ENCODE measurements around the gene ERN1. TPM values are rescaled to one million over a fixed set of nuclear protein-coding genes. Genes with fewer than 3 reads are reported as not detected.

ERN1 gene
- total RNA-seq, 1 donor from 2014 or later, result 20.6 TPM

GRCh38 chr17:64040206-64040605 lies 89.7 kb downstream of the ERN1 start:
- no peak overlapping the region for H3K27ac Mint-ChIP-seq
- no peaks in the 10 kb centered on the region for H3K4me1 Mint-ChIP-seq
- no peak for DNase-seq (ENCODE audit: low spot score in 2 of 2, unreplicated experiment in 2 of 2)
- H3K36me3 Mint-ChIP-seq, result peaks cover 12% of the 10 kb centered on the region
- H3K9me3 Mint-ChIP-seq, result no peaks in the 10 kb centered on the region
- H3K27me3 Mint-ChIP-seq (ENCODE audit: low read depth), result no peaks in the 10 kb centered on the region
- no peak for TF ChIP-seq CTCF (IDR thresholded peaks at IDR 0.05; ENCODE audit: unreplicated experiment)
- H3K4me3 Mint-ChIP-seq, result no peak overlapping the region

- DNase-seq (ENCODE audit: low spot score in 2 of 2, unreplicated experiment in 2 of 2), result no peak
- Mint-ChIP-seq H3K36me3 (peaks cover 7% of the 10 kb centered on the region), H3K27me3 (ENCODE audit: low read depth) (no peaks in the 10 kb centered on the region)
Observed at GRCh38 chr17:64039106-64039400, 90.9 kb downstream of the ERN1 start.

GRCh38 chr17:64038331-64039105 lies 91.4 kb downstream of the ERN1 start:
- no peak overlapping the region for H3K27ac Mint-ChIP-seq
- DNase-seq (ENCODE audit: low spot score in 2 of 2, unreplicated experiment in 2 of 2), result no peak
- no peaks in the 10 kb centered on the region for H3K27me3 Mint-ChIP-seq (ENCODE audit: low read depth)
- TF ChIP-seq CTCF (IDR thresholded peaks at IDR 0.05; ENCODE audit: unreplicated experiment), result no peak
- no peak overlapping the region for H3K4me3 Mint-ChIP-seq
- H3K36me3 Mint-ChIP-seq, result peaks cover 7% of the 10 kb centered on the region
- no peaks in the 10 kb centered on the region for H3K4me1 Mint-ChIP-seq
- H3K9me3 Mint-ChIP-seq, result no peaks in the 10 kb centered on the region

More at GRCh38 chr17:64039106-64039400, 90.9 kb downstream of the ERN1 start:
- no peak for TF ChIP-seq CTCF (IDR thresholded peaks at IDR 0.05; ENCODE audit: unreplicated experiment)
- Mint-ChIP-seq H3K4me1 (no peaks in the 10 kb centered on the region), H3K27ac (no peak overlapping the region), H3K4me3 (no peak overlapping the region), H3K9me3 (no peaks in the 10 kb centered on the region)

- Mint-ChIP-seq H3K4me3 (no peak overlapping the region), H3K4me1 (no peaks in the 10 kb centered on the region), H3K27me3 (ENCODE audit: low read depth) (no peaks in the 10 kb centered on the region), H3K27ac (no peak overlapping the region), H3K36me3 (peaks cover 5% of the 10 kb centered on the region), H3K9me3 (no peaks in the 10 kb centered on the region)
- TF ChIP-seq CTCF (IDR thresholded peaks at IDR 0.05; ENCODE audit: unreplicated experiment), result no peak
- no peak for DNase-seq (ENCODE audit: low spot score in 2 of 2, unreplicated experiment in 2 of 2)
Observed at GRCh38 chr17:64037802-64038201, 92.1 kb downstream of the ERN1 start.

- H3K27me3 Mint-ChIP-seq (ENCODE audit: low read depth), result no peaks in the 10 kb centered on the region
- no peak overlapping the region for H3K4me3 Mint-ChIP-seq
- H3K27ac Mint-ChIP-seq, result no peak overlapping the region
- H3K36me3 Mint-ChIP-seq, result peaks cover 5% of the 10 kb centered on the region
- H3K9me3 Mint-ChIP-seq, result no peaks in the 10 kb centered on the region
- no peaks in the 10 kb centered on the region for H3K4me1 Mint-ChIP-seq
- DNase-seq (ENCODE audit: low spot score in 2 of 2, unreplicated experiment in 2 of 2), result no peak
- no peak for TF ChIP-seq CTCF (IDR thresholded peaks at IDR 0.05; ENCODE audit: unreplicated experiment)
Observed at GRCh38 chr17:64037180-64037579, 92.8 kb downstream of the ERN1 start.
